Ascending aorta (tissue), 2 donors: ENCODE data around the gene YIF1A. TPM values are rescaled to one million over a fixed set of nuclear protein-coding genes. Genes with fewer than 3 reads are reported as not detected.

Experiments
- DNase-seq, 2 donors: peaks; one replicate each; pipeline ENCODE4 v3.0.0-alpha.2; 2019; ENCODE audit warnings: low spot score in 2 of 2
- H3K27ac ChIP-seq, 2 donors: fragments of 200-600 bp; sonication (generic); one replicate each; pipeline ENCODE4 v1.5.1; 2016 to 2017; ENCODE audit warnings: mild to moderate bottlenecking in 1 of 2
- H3K27me3 ChIP-seq: fragments of 200-600 bp; sonication (generic); one replicate; pipeline ENCODE4 v1.5.1; 2017
- H3K36me3 ChIP-seq, 2 donors: fragments of 200-600 bp; sonication (generic); one replicate each; pipeline ENCODE4 v1.5.1; 2016
- H3K4me1 ChIP-seq, 2 donors: fragments of 200-600 bp; sonication (generic); one replicate each; pipeline ENCODE4 v1.5.1; 2016 to 2017; ENCODE audit warnings: mild to moderate bottlenecking in 1 of 2
- H3K4me3 ChIP-seq, 2 donors: fragments of 200-600 bp; sonication (generic); one replicate each; pipeline ENCODE4 v1.5.1; 2016 to 2017; ENCODE audit warnings: mild to moderate bottlenecking in 1 of 2
- H3K9me3 ChIP-seq, 2 donors: fragments of 200-600 bp; sonication (generic); one replicate each; pipeline ENCODE4 v1.5.1; 2016
- intact Hi-C: fragments of 100-400 bp; cut with DNase I; formaldehyde crosslinking; loops from one replicate; pipeline ENCODE4 v1.15.1; 2023
- total RNA-seq: library from RNA; depleted of rRNA; stranded (reverse); fragments of >200 nt; gene quantifications from one replicate; pipeline ENCODE4 v1.1.0, GENCODE V29; 2016
- TF ChIP-seq, protein P1 (sequence below), 3 experiments: fragments of 200-600 bp in 2 of 3; fragments of 450-650 bp in 1 of 3; sonication (generic) in 2 of 3; IDR thresholded peaks; one replicate each; pipeline ENCODE4 v1.5.1; 2016 to 2019; ENCODE audit warnings: antibody characterized with exemption in 3 of 3, mild to moderate bottlenecking in 1 of 3, moderate library complexity in 1 of 3

The YIF1A gene
- total RNA-seq, 1 donor from 2014 or later = 161 TPM

DNA sequence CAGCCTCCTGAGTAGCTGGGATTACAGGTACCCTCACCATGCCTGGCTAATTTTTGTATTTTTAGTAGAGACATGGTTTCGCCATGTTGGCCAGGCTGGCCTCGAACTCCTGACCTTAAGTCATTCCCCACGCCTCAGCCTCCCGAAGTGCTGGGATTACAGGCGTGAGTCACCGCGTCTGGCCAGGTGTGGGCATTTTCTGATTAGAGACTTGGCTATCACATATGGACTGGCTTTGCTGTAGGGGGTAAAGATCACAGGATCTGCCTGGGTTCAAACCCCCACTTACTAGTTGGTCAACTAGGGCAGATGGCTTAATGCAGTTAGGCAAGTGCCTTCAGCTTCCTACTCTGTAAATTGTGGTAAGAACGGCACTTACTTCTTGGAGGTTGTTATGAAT, 21.4 kb upstream of the YIF1A start:
- H3K27me3 ChIP-seq = no peaks in the 10 kb centered on the region
- peaks cover 0 to 5% of the 10 kb centered on the region in 2 donors for H3K4me1 ChIP-seq
- no peaks in the 10 kb centered on the region for H3K36me3 ChIP-seq
- TF ChIP-seq, protein P1, sequence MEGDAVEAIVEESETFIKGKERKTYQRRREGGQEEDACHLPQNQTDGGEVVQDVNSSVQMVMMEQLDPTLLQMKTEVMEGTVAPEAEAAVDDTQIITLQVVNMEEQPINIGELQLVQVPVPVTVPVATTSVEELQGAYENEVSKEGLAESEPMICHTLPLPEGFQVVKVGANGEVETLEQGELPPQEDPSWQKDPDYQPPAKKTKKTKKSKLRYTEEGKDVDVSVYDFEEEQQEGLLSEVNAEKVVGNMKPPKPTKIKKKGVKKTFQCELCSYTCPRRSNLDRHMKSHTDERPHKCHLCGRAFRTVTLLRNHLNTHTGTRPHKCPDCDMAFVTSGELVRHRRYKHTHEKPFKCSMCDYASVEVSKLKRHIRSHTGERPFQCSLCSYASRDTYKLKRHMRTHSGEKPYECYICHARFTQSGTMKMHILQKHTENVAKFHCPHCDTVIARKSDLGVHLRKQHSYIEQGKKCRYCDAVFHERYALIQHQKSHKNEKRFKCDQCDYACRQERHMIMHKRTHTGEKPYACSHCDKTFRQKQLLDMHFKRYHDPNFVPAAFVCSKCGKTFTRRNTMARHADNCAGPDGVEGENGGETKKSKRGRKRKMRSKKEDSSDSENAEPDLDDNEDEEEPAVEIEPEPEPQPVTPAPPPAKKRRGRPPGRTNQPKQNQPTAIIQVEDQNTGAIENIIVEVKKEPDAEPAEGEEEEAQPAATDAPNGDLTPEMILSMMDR (IDR thresholded peaks at IDR 0.05) = no peak
- no peak for DNase-seq
- no peak overlapping the region for H3K27ac ChIP-seq
- no peaks in the 10 kb centered on the region for H3K9me3 ChIP-seq
- H3K4me3 ChIP-seq = no peak overlapping the region
- intact Hi-C loops = loop anchor here (5.0 kb wide), 1 partner anchor 77 kb away; no protein-coding TSS in a partner anchor

DNA sequence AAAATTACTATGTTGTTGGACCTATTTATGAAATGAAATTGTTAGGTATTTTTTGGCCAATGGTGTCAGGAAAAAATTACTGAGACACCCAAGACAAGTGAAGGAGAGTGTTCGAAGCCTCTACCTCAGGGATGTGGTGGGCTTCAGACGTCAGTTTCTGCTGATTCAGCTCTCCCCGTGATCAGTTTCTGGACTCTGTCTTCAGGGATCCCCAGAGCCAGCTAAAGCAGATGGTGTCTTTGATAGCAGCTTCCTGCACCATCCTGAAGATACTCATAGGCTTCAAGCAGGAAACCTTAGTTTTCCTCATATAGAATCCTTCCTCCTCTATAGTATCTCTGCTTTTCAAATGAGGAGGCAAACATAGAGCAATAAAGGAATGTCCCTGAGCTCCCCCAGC, 20.5 kb upstream of the YIF1A start:
- DNase-seq = no peak
- Histone ChIP-seq H3K4me1 (peaks cover 0 to 5% of the 10 kb centered on the region in 2 donors), H3K36me3 (no peaks in the 10 kb centered on the region), H3K27me3 (no peaks in the 10 kb centered on the region), H3K9me3 (no peaks in the 10 kb centered on the region), H3K4me3 (no peak overlapping the region), H3K27ac (no peak overlapping the region)
- intact Hi-C loops = no loop called here
- TF ChIP-seq, protein P1 (IDR thresholded peaks at IDR 0.05) = no peak

DNA sequence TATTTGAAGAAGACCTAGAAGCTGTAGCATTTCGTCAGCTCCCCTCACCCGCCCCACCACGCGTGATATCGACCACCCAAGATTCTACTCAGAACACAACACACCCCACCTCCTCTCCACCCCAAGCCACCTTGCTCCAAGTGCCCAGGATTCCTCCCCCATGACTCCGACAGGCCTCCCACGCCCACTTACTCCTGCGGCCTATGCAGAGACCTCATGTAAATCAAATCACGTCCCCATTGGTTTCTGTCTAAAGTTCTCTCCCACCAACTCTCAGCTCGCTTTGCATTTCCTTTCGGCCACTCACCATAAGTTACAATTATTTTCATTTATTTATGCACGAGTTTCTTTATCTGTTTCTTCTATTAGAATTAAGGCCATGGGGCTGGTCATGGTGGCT, 13.7 kb upstream of the YIF1A start:
- no peaks in the 10 kb centered on the region for H3K36me3 ChIP-seq
- H3K9me3 ChIP-seq = no peaks in the 10 kb centered on the region
- DNase-seq = no peak
- TF ChIP-seq, protein P1 (IDR thresholded peaks at IDR 0.05) = no peak
- H3K27me3 ChIP-seq = no peaks in the 10 kb centered on the region
- H3K4me3 ChIP-seq = no peak overlapping the region
- intact Hi-C loops = no loop called here
- H3K4me1 ChIP-seq = no peaks in the 10 kb centered on the region
- H3K27ac ChIP-seq = no peak overlapping the region

GRCh38 chr11:66299186-66299585, 10.2 kb upstream of the YIF1A start:
- no peak for DNase-seq
- TF ChIP-seq, protein P1 (IDR thresholded peaks at IDR 0.05) = no peak
- H3K27me3 ChIP-seq = no peaks in the 10 kb centered on the region
- no peak overlapping the region for H3K27ac ChIP-seq
- H3K36me3 ChIP-seq = no peaks in the 10 kb centered on the region
- no peaks in the 10 kb centered on the region for H3K4me1 ChIP-seq
- intact Hi-C loops = no loop called here
- H3K9me3 ChIP-seq = no peaks in the 10 kb centered on the region
- no peak overlapping the region for H3K4me3 ChIP-seq

DNA sequence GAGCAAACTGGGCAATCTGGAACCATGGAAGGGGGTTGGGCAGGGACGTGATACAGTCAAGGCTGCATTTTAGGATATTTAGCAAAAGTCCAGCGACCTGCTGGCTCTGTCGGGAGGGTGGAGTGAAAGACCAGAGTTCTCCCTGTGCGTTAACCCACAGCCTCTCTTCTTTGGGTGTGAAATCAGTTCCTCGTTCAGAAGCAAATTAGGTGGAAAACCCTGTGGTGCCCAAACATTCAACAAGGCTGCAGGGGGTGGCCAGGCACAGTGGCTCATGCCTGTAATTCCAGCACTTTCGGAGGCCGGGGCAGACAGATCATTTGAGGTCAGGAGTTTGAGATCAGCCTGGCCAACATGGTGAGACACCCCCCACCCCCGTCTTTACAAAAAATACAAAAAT, 8.7 kb upstream of the YIF1A start:
- Histone ChIP-seq H3K4me3 (no peak overlapping the region), H3K27me3 (peaks cover under 1% of the 10 kb centered on the region), H3K9me3 (no peaks in the 10 kb centered on the region), H3K27ac (no peak overlapping the region), H3K4me1 (no peaks in the 10 kb centered on the region), H3K36me3 (no peaks in the 10 kb centered on the region)
- TF ChIP-seq, protein P1 (IDR thresholded peaks at IDR 0.05) = no peak
- intact Hi-C loops = no loop called here
- no peak for DNase-seq
